Measurements from ENCODE around the gene WDR45B. TPM values are rescaled to one million over a fixed set of nuclear protein-coding genes. Genes with fewer than 3 reads are reported as not detected.

Gene WDR45B
- 132 TPM for total RNA-seq (2021; ENCODE audit: unreplicated experiment)
- polyA plus RNA-seq (2012; ENCODE audit: insufficient read length): 134 TPM
- percentile 92 among the genes with signal in this experiment for Bru-seq, nascent RNA
- percentile 93 among the genes with signal in this experiment for BruChase-seq, experiment 1, labeled RNA remaining after a 2-hour chase
- percentile 96 among the genes with signal in this experiment for BruChase-seq, experiment 2, labeled RNA remaining after a 6-hour chase
- long read RNA-seq, transcript WDR45B-201 (10 exons, 2,587 nt): major isoform, 120 of 240 reads
- long read RNA-seq, transcript WDR45B-205 (10 exons, 2,322 nt): minor isoform, 10 of 240 reads
- long read RNA-seq, partial matches to known transcripts: 12 of 240 reads
- long read RNA-seq, other reads (novel, unspliced or antisense): 98 of 240 reads

DNA sequence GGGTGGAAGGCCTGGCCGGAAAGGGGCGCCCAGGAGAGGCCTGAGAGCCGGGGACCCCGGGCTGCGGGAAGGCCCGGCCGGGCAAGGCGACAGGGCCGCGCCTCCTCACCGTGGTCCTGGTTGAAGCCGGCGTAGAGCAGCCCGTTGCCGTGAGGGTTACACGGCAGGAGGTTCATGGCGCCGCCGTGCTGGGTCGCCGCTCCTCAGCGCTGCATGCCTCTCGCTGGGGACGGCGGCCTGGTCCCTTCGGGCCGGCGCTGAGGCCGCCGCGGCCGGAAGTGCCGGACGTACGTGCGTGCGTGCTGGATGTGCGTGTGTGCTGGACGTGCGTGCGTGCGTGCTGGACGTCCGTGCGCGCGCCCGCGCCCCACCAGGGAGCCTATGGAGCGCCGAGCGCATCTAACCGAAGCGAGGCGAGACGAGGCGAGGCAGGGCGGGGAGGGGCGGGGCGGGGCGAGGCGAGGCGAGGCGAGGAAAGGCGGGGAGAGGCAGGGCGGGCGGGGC is at the start of gene WDR45B:
Gene WDR45B, minus strand, starts transcription at position 280 of the 504 bp plus-strand sequence. Its CDS starts 104 bp downstream, at position 176.
- H3K27me3 ChIP-seq (ENCODE audit: control insufficient read depth, insufficient read depth, low read length): no peaks in the 10 kb centered on the region
- no TSS peak for BruUV-seq (replicated peaks)
- ChIA-PET POLR2A (no interaction called here), CTCF (no interaction called here)
- TF ChIP-seq CTCF (IDR thresholded peaks at IDR 0.05) (no peak), SIN3A (IDR thresholded peaks at IDR 0.05; ENCODE audit: borderline replicate concordance, insufficient read depth, low read depth, low read length) (peak; percentile 89; the same call in 1 of the 2 replicates), TCF7L2 (IDR thresholded peaks at IDR 0.05; ENCODE audit: low read depth, low read length) (no peak), REST (IDR thresholded peaks at IDR 0.05; ENCODE audit: insufficient read depth in 1 of 2, low read depth in 2 of 2, low read length in 1 of 2) (peak in 1 of 2 experiments; percentile 70; a peak in 2 of 4 replicates), POLR2AphosphoS5 (IDR thresholded peaks at IDR 0.05; ENCODE audit: low read depth, low read length) (peak; percentile 94)
- peak within 1 kb of the TSS; percentile 87 to 98 for H3K4me3 ChIP-seq (ENCODE audit: low read depth in 2 of 2, low read length in 2 of 2)
- H3K36me3 ChIP-seq (ENCODE audit: control insufficient read depth, insufficient read depth, low read length): peaks cover 20% of the 10 kb centered on the region; the same call in 1 of the 2 replicates
- peak; percentile 46 for DNase-seq (ENCODE audit: low read depth, low spot score)
- peaks cover 8% of the 10 kb centered on the region for H3K4me1 ChIP-seq (ENCODE audit: control insufficient read depth, insufficient read depth, low read length)
- H3K9me3 ChIP-seq (ENCODE audit: control insufficient read depth, insufficient read depth, low read depth, low read length): no peaks in the 10 kb centered on the region
- peak within 1 kb of the TSS; percentile 89 for H3K27ac ChIP-seq (ENCODE audit: low read length)
- ATAC-seq: peak; percentile 96
- intact Hi-C loops (cut with micrococcal nuclease; ENCODE audit: unreplicated experiment): no loop called here
- in situ Hi-C loops (cut with HindIII; ENCODE audit: low pct_unique_long_range_greater_than_20kb, low sequenced_read_pairs): no loop called here

DNA sequence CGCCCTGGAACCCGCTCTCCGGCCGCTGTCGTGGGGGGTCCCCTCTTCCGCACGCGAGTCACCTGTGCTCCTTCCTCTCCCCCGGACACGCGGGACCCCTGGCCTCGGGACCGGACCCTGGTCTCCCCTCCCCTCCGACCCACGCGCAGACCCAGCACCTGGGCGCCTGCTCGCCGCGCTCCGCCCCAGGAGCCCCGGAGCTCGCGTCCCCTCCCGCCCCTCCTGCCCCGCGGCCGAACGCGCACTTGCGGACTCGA is 49.5 kb upstream of the WDR45B start:
- TF ChIP-seq REST (IDR thresholded peaks at IDR 0.05; ENCODE audit: insufficient read depth in 1 of 2, low read depth in 2 of 2, low read length in 1 of 2): no peak
- no peak for TF ChIP-seq CTCF (IDR thresholded peaks at IDR 0.05)
- no peak for TF ChIP-seq POLR2AphosphoS5 (IDR thresholded peaks at IDR 0.05; ENCODE audit: low read depth, low read length)
- TF ChIP-seq SIN3A (IDR thresholded peaks at IDR 0.05; ENCODE audit: borderline replicate concordance, insufficient read depth, low read depth, low read length): no peak
- no peak for TF ChIP-seq TCF7L2 (IDR thresholded peaks at IDR 0.05; ENCODE audit: low read depth, low read length)
- ChIA-PET POLR2A (no interaction called here), CTCF (no interaction called here)
- no peak overlapping the region for H3K27ac ChIP-seq (ENCODE audit: low read length)
- in situ Hi-C loops (cut with HindIII; ENCODE audit: low pct_unique_long_range_greater_than_20kb, low sequenced_read_pairs): no loop called here
- H3K36me3 ChIP-seq (ENCODE audit: control insufficient read depth, insufficient read depth, low read length): no peaks in the 10 kb centered on the region
- H3K9me3 ChIP-seq (ENCODE audit: control insufficient read depth, insufficient read depth, low read depth, low read length): no peaks in the 10 kb centered on the region
- H3K4me1 ChIP-seq (ENCODE audit: control insufficient read depth, insufficient read depth, low read length): 0 out of 2 replicates have a peak, but pooled peaks cover 5% of the 10 kb centered on the region
- intact Hi-C loops (cut with micrococcal nuclease; ENCODE audit: unreplicated experiment): no loop called here
- BruUV-seq (replicated peaks): no TSS peak
- H3K27me3 ChIP-seq (ENCODE audit: control insufficient read depth, insufficient read depth, low read length): peaks cover 2% of the 10 kb centered on the region; the same call in 1 of the 2 replicates
- ATAC-seq (no peak), DNase-seq (ENCODE audit: low read depth, low spot score) (no peak)
- peak overlapping the region; percentile 40 to 48 for H3K4me3 ChIP-seq (ENCODE audit: low read depth in 2 of 2, low read length in 2 of 2)
